Thoracic aorta (tissue), 2 donors: ENCODE results near the gene GNG11. TPM values are rescaled to one million over a fixed set of nuclear protein-coding genes. Genes with fewer than 3 reads are reported as not detected.
A peak's percentile ranks its signal among the peaks of the same experiment; 100 is the strongest.

Source experiments
- ATAC-seq: fragments of 150-250 bp; one replicate; pipeline ENCODE4 v1.8.0; 2017; ENCODE audit warnings: low read depth; ENCODE audit not compliant: insufficient number of reproducible peaks, low FRiP score
- DNase-seq: peaks from one replicate; pipeline ENCODE4 v3.0.0-alpha.2; 2020; ENCODE audit warnings: low spot score
- H3K27ac ChIP-seq, 2 donors: fragments of 200-600 bp; sonication (generic); 1 replicate in 1 of 2; 2 replicates in 1 of 2; pipeline ENCODE4 v1.5.1; 2016; ENCODE audit warnings: mild to moderate bottlenecking in 2 of 2, moderate library complexity in 2 of 2
- H3K27me3 ChIP-seq: fragments of 200-600 bp; sonication (generic); replicated peaks from 2 replicates; pipeline ENCODE4 v1.6.0; 2016; ENCODE audit warnings: mild to moderate bottlenecking; ENCODE audit not compliant: insufficient read depth
- H3K36me3 ChIP-seq: fragments of 200-600 bp; sonication (generic); one replicate; pipeline ENCODE4 v1.5.1; 2016
- H3K4me1 ChIP-seq, 2 donors: fragments of 200-600 bp; sonication (generic); 1 replicate in 1 of 2; 2 replicates in 1 of 2; pipeline versions ENCODE4 v1.5.1 to v1.6.0; 2016; ENCODE audit warnings: low read depth in 2 of 2, mild to moderate bottlenecking in 1 of 2; ENCODE audit not compliant: control insufficient read depth in 1 of 2
- H3K4me3 ChIP-seq: fragments of 200-600 bp; sonication (generic); 2 replicates; pipeline ENCODE4 v1.5.1; 2016; ENCODE audit warnings: mild to moderate bottlenecking
- H3K9me3 ChIP-seq: fragments of 200-600 bp; sonication (generic); 2 replicates; pipeline ENCODE4 v1.5.1; 2016
- total RNA-seq, 2 donors: library from RNA; depleted of rRNA; stranded (reverse); fragments of >200 nt; gene quantifications; one replicate each; pipeline versions ENCODE4 v1.1.0 to v1.2.3, GENCODE V29; 2016
- TF ChIP-seq, protein P1 (sequence below): fragments of 200-600 bp; sonication (generic); IDR thresholded peaks from one replicate; pipeline ENCODE4 v1.5.1; 2019; ENCODE audit warnings: antibody characterized with exemption

Gene GNG11
- total RNA-seq, result 10 to 100 TPM; 11.1 to 12.2 TPM

- peak; percentile 14 for DNase-seq
- TF ChIP-seq, protein P1, sequence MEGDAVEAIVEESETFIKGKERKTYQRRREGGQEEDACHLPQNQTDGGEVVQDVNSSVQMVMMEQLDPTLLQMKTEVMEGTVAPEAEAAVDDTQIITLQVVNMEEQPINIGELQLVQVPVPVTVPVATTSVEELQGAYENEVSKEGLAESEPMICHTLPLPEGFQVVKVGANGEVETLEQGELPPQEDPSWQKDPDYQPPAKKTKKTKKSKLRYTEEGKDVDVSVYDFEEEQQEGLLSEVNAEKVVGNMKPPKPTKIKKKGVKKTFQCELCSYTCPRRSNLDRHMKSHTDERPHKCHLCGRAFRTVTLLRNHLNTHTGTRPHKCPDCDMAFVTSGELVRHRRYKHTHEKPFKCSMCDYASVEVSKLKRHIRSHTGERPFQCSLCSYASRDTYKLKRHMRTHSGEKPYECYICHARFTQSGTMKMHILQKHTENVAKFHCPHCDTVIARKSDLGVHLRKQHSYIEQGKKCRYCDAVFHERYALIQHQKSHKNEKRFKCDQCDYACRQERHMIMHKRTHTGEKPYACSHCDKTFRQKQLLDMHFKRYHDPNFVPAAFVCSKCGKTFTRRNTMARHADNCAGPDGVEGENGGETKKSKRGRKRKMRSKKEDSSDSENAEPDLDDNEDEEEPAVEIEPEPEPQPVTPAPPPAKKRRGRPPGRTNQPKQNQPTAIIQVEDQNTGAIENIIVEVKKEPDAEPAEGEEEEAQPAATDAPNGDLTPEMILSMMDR, result no peak
- peaks cover 7 to 24% of the 10 kb centered on the region in 2 donors for H3K4me1 ChIP-seq
Observed at GRCh38 chr7:93921607-93922566, at the start of gene GNG11. Gene GNG11, plus strand, starts transcription at chr7:93921735. Its CDS starts 403 bp downstream, at chr7:93922138.

GRCh38 chr7:93873998-93874574 lies 47.4 kb upstream of the GNG11 start:
- no peaks in the 10 kb centered on the region for H3K36me3 ChIP-seq
- H3K4me1 ChIP-seq, result no peaks in the 10 kb centered on the region

More at GRCh38 chr7:93921607-93922566, at the start of gene GNG11:
- H3K27ac ChIP-seq, result peak within 1 kb of the TSS; percentile 80 to 91
- ATAC-seq, result peak; percentile 68
- no peaks in the 10 kb centered on the region for H3K27me3 ChIP-seq
- no peaks in the 10 kb centered on the region for H3K9me3 ChIP-seq
- peak within 1 kb of the TSS; percentile 84 for H3K4me3 ChIP-seq
- H3K36me3 ChIP-seq, result no peaks in the 10 kb centered on the region

GRCh38 chr7:93877742-93878141 lies 43.8 kb upstream of the GNG11 start:
- Histone ChIP-seq H3K9me3 (peaks cover 3% of the 10 kb centered on the region), H3K4me3 (no peak overlapping the region), H3K27ac (no peak overlapping the region), H3K4me1 (no peaks in the 10 kb centered on the region), H3K27me3 (no peaks in the 10 kb centered on the region), H3K36me3 (no peaks in the 10 kb centered on the region)
- TF ChIP-seq, protein P1, result no peak
- ATAC-seq, result no peak
- no peak for DNase-seq

More at GRCh38 chr7:93873998-93874574, 47.4 kb upstream of the GNG11 start:
- no peaks in the 10 kb centered on the region for H3K27me3 ChIP-seq
- no peak overlapping the region for H3K4me3 ChIP-seq
- DNase-seq, result no peak
- TF ChIP-seq, protein P1, result no peak
- H3K27ac ChIP-seq, result no peak overlapping the region
- ATAC-seq, result no peak
- no peaks in the 10 kb centered on the region for H3K9me3 ChIP-seq

GRCh38 chr7:93879356-93879755 lies 42.2 kb upstream of the GNG11 start:
- Histone ChIP-seq H3K36me3 (no peaks in the 10 kb centered on the region), H3K27me3 (no peaks in the 10 kb centered on the region), H3K9me3 (peaks cover 3% of the 10 kb centered on the region), H3K4me1 (no peaks in the 10 kb centered on the region), H3K4me3 (no peak overlapping the region), H3K27ac (no peak overlapping the region)
- TF ChIP-seq, protein P1, result no peak
- no peak for DNase-seq
- ATAC-seq, result no peak

DNA sequence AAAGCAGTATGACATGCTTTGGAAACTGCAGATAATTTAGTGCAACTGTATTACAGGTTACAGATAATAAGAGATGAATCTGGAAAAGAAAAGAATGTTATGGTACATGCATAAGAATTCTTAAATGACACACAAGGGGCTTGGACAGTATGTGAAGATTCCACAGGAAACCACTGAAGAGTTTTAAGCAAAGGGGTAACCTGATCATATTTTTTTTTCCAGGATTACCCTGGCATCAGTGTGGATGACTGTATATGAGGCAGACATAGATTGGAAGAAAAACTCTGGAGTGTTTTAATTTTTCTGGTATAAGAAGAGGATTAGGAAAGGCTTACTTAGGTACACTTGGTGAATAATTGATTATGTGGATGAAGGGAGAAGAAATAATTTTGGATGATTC lies 39.1 kb upstream of the GNG11 start:
- no peak overlapping the region for H3K27ac ChIP-seq
- TF ChIP-seq, protein P1, result no peak
- no peak overlapping the region for H3K4me3 ChIP-seq
- ATAC-seq (no peak), DNase-seq (no peak)
- peaks cover 3% of the 10 kb centered on the region for H3K9me3 ChIP-seq
- no peaks in the 10 kb centered on the region for H3K27me3 ChIP-seq
- H3K36me3 ChIP-seq, result no peaks in the 10 kb centered on the region
- no peaks in the 10 kb centered on the region for H3K4me1 ChIP-seq
